Heart left ventricle (tissue), 16 donors: ENCODE data around the gene OPCML. TPM values are rescaled to one million over a fixed set of nuclear protein-coding genes. Genes with fewer than 3 reads are reported as not detected.

Source experiments
- ATAC-seq, 4 donors: fragments of 200-7000 bp; cut with Tn5 transposase; one replicate each; pipeline ENCODE4 v1.9.1; 2020 to 2022; ENCODE audit warnings: moderate library complexity in 4 of 4, mild to moderate bottlenecking in 3 of 4, moderate number of reproducible peaks in 1 of 4
- DNase-seq, 5 donors: peaks; one replicate each; pipeline ENCODE4 v3.0.0-alpha.2; 2020
- H3K27ac ChIP-seq, 12 donors: fragments of 200-600 bp; sonication (generic) in 4 of 12; one replicate each; pipeline versions ENCODE4 v1.5.0 to v1.8.0; 2016 to 2022; ENCODE audit warnings: mild to moderate bottlenecking in 2 of 12
- H3K27me3 ChIP-seq, 9 donors: fragments of 200-600 bp; sonication (generic) in 2 of 9; one replicate each; pipeline versions ENCODE4 v1.5.1 to v1.8.0; 2016 to 2022; ENCODE audit warnings: mild to moderate bottlenecking in 3 of 9
- H3K36me3 ChIP-seq, 9 donors: fragments of 200-600 bp; sonication (generic) in 2 of 9; one replicate each; pipeline versions ENCODE4 v1.5.0 to v1.8.0; 2018 to 2022; ENCODE audit warnings: mild to moderate bottlenecking in 2 of 9
- H3K4me1 ChIP-seq, 12 donors: fragments of 200-600 bp; sonication (generic) in 4 of 12; one replicate each; pipeline versions ENCODE4 v1.5.0 to v1.8.0; 2016 to 2022; ENCODE audit warnings: mild to moderate bottlenecking in 3 of 12
- H3K4me3 ChIP-seq, 12 donors: fragments of 200-600 bp; sonication (generic) in 4 of 12; one replicate each; pipeline versions ENCODE4 v1.5.0 to v1.8.0; 2017 to 2022; ENCODE audit warnings: mild to moderate bottlenecking in 9 of 12, moderate library complexity in 4 of 12
- H3K9me3 ChIP-seq, 12 donors: fragments of 200-600 bp; sonication (generic) in 4 of 12; one replicate each; pipeline versions ENCODE4 v1.5.0 to v1.8.0; 2016 to 2022; ENCODE audit warnings: mild to moderate bottlenecking in 1 of 12
- CTCF ChIP-seq, 12 donors: fragments of 200-600 bp; sonication (generic) in 4 of 12; IDR thresholded peaks; one replicate each; pipeline versions ENCODE4 v1.5.0 to v1.8.0; 2018 to 2022; ENCODE audit warnings: antibody characterized with exemption in 12 of 12, mild to moderate bottlenecking in 5 of 12
- POLR2A ChIP-seq, 2 donors: fragments of 450-650 bp; IDR thresholded peaks; one replicate each; pipeline ENCODE4 v1.6.1; 2017; ENCODE audit warnings: antibody characterized with exemption in 2 of 2, mild to moderate bottlenecking in 2 of 2, moderate library complexity in 2 of 2
- WGBS, 4 donors: extraction: QIAGEN DNeasy Blood & Tissue Kit in 2 of 4; methylation state at CpG; one replicate each; pipeline versions ENCODE4 v1.1.5 to v1.1.7; 2013 to 2018; 5-methylcytosine and 5-hydroxymethylcytosine counted together
- intact Hi-C, 10 donors: fragments of 100-400 bp; cut with DNase I; formaldehyde crosslinking; loops; one replicate each; pipeline versions ENCODE4 v1.11.1 to v1.14.2; 2022
- polyA plus RNA-seq, 2 donors: library from polyadenylated mRNA; stranded (reverse); fragments of 200-250 nt; gene quantifications; one replicate each; pipeline ENCODE4 v1.2.3, GENCODE V29; 2013
- total RNA-seq, 9 donors: library from RNA; depleted of rRNA in 2 of 9; stranded (reverse); fragments of >200 nt in 2 of 9; fragmentation: NEBNext Ultra II Directional in 3 of 9; extraction: Animal tissue kit (Norgen Biotek cat#: 25700) in 3 of 9; gene quantifications; one replicate each; pipeline versions ENCODE4 v1.1.0 to v1.2.4, GENCODE V29; 2016 to 2023
- donor health status: ischemic (EF 13 %, LVEDD 7.1; RV severe dilation, severe dysfunction).
- donor health status: healthy with polysubstance abuse.
- donor health status: DM: no; HTN: yes; CAD: no.
- donor health status: DM: no; HTN: no; CAD: no.
- donor health status: ischemic (EF 25% LVEDD 6.9; RV normal size, moderate dysfunction).
- donor health status: ischemic (EF 25% LVEDD 5.7; RV mildly dilated, moderate dysfunction).
- donor health status: healthy.
- donor health status: DM: yes; HTN: yes; CAD: no.
- donor health status: ischemic (EF 35%, LVEDD 5.7; RV mildly dilated, moderate dysfunction).
- donor health status: nonischemic (EF 11% LVEDD 7.7; RV severe dilation, severe dysfunction).
- donor health status: DM: yes; HTN: yes; CAD: no.
- donor health status: PGD.
- donor health status: ischemic (EF 29% LVEDD 5.4; RV normal size, mild dysfunction).
- donor health status: nonischemic (EF 23%, LVEDD 6.1; RV moderate dilation, normal function).

The OPCML gene
- total and polyA plus RNA-seq, 11 donors = 0.04 to 1.3 (median 0.23) TPM; not detected in 3

- intact Hi-C loops = no loop called here
- WGBS, 4 donors = 47 to 50% (median 49%) methylated on average over 6 of the region's 6 CpGs
- no peak for ATAC-seq
Observed at GRCh38 chr11:132531921-132532320, 1000.4 kb downstream of the OPCML start.

DNA sequence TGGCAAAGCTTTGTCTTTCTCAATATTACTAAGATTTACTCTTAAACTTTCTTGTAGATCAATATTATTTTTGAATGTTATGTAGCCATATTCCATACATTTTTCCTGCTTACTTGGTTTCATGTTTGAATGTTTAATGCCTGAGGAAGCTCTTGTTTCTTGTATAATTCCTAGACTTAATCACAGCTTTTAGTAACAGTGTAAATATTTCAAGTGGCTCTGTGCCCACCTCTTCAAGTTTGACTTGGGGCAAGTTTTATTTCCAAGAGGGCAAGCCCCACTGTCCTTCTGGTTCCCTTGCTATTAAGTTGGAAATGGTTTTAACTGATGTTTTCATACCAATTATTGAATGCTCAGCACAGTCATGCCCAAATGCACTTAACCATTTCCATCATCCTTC, 1004.1 kb downstream of the OPCML start:
- H3K36me3 ChIP-seq = no peaks in the 10 kb centered on the region
- no peaks in the 10 kb centered on the region for H3K4me1 ChIP-seq
- ATAC-seq = no peak
- no peak overlapping the region for H3K27ac ChIP-seq
- no peak for TF ChIP-seq CTCF (IDR thresholded peaks at IDR 0.05)
- TF ChIP-seq POLR2A (IDR thresholded peaks at IDR 0.05) = no peak
- peaks cover 0 to 3% (median 0%) of the 10 kb centered on the region in 9 donors for H3K27me3 ChIP-seq
- intact Hi-C loops = no loop called here
- no peak for DNase-seq
- H3K9me3 ChIP-seq = no peaks in the 10 kb centered on the region
- H3K4me3 ChIP-seq = no peak overlapping the region

More at GRCh38 chr11:132531921-132532320, 1000.4 kb downstream of the OPCML start:
- H3K27ac ChIP-seq = no peak overlapping the region
- no peaks in the 10 kb centered on the region for H3K4me1 ChIP-seq
- H3K4me3 ChIP-seq = no peak overlapping the region
- no peak for TF ChIP-seq CTCF (IDR thresholded peaks at IDR 0.05)
- TF ChIP-seq POLR2A (IDR thresholded peaks at IDR 0.05) = no peak
- no peak for DNase-seq
- no peaks in the 10 kb centered on the region for H3K9me3 ChIP-seq
- no peaks in the 10 kb centered on the region for H3K36me3 ChIP-seq
- H3K27me3 ChIP-seq = peaks cover 0 to 3% (median 0%) of the 10 kb centered on the region in 9 donors

DNA sequence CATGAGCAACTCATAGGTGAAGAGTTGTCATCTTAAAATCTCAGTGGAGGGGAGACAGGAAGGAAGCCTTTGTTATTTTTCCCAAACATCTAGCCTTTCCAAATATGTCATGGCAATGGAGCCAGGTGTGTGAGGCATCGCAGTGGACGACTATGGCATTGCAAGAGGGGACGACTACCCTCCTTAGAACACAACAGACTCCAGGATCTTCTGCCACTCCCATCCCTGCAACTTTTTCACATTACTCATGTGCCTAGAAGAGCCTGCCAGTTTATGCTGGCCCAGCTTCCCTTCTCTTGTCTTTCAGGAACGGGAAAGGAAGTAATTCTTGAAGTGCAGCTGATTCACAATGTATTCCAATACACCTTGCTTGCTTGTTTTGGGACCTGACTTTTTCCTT, 1008.4 kb downstream of the OPCML start:
- Histone ChIP-seq H3K9me3 (no peaks in the 10 kb centered on the region), H3K36me3 (no peaks in the 10 kb centered on the region), H3K4me1 (no peaks in the 10 kb centered on the region), H3K27me3 (peaks cover 0 to 4% (median 0%) of the 10 kb centered on the region in 9 donors), H3K4me3 (no peak overlapping the region), H3K27ac (no peak overlapping the region)
- intact Hi-C loops = no loop called here
- no peak for TF ChIP-seq POLR2A (IDR thresholded peaks at IDR 0.05)
- TF ChIP-seq CTCF (IDR thresholded peaks at IDR 0.05) = no peak
- WGBS, 4 donors = 64 to 73% (median 69%) methylated on average over 4 of the region's 4 CpGs
- ATAC-seq = no peak
- no peak for DNase-seq

GRCh38 chr11:132520199-132520598, 1012.1 kb downstream of the OPCML start:
- Histone ChIP-seq H3K4me3 (no peak overlapping the region), H3K9me3 (no peaks in the 10 kb centered on the region), H3K27me3 (peaks cover 0 to 4% (median 0%) of the 10 kb centered on the region in 9 donors), H3K27ac (no peak overlapping the region), H3K4me1 (no peaks in the 10 kb centered on the region), H3K36me3 (no peaks in the 10 kb centered on the region)
- ATAC-seq (no peak), DNase-seq (no peak)
- 80 to 91% (median 86%) methylated on average over 1 of the region's 1 CpG for WGBS, 4 donors
- intact Hi-C loops = no loop called here
- TF ChIP-seq POLR2A (IDR thresholded peaks at IDR 0.05) = no peak
- TF ChIP-seq CTCF (IDR thresholded peaks at IDR 0.05) = no peak
